CD4-positive, alpha-beta T cell (primary cell): ENCODE data around the gene RAPGEF4. TPM values are rescaled to one million over a fixed set of nuclear protein-coding genes. Genes with fewer than 3 reads are reported as not detected.

Experiments used
- ATAC-seq: fragments of 200-7000 bp; cut with Tn5 transposase; one replicate; pipeline ENCODE4 v1.10.0; 2022; ENCODE audit warnings: mild to moderate bottlenecking; ENCODE audit not compliant: poor library complexity
- CTCF ChIA-PET: fragments of 350-600 bp; sonication (Branson Sonifier 250); formaldehyde crosslinking; loops from one replicate; lab custom pipeline; 2021; ENCODE audit warnings: antibody characterized with exemption, inconsistent platforms; lab: Charles Lee
- POLR2A ChIA-PET: fragments of 350-600 bp; sonication (Branson Sonifier 250); formaldehyde crosslinking; loops from one replicate; lab custom pipeline; 2021; ENCODE audit warnings: antibody characterized with exemption, inconsistent platforms; lab: Charles Lee
- DNase-seq, 14 experiments: peaks; one replicate each; pipeline ENCODE4 v3.0.0-alpha.2; 2013 to 2020; ENCODE audit warnings: mixed read lengths in 2 of 14
- H3K27ac ChIP-seq, 2 donors: one replicate each; pipeline versions ENCODE4 v1.5.1 to v1.7.0; 2013; ENCODE audit warnings: low read length in 2 of 2, low read depth in 1 of 2, mild to moderate bottlenecking in 1 of 2
- H3K27me3 ChIP-seq, 2 experiments: 1 replicate in 1 of 2; 2 replicates in 1 of 2; pipeline versions ENCODE4 v1.6.1 to v1.7.0; 2013; ENCODE audit warnings: low read length in 2 of 2, control low read depth in 1 of 2, mild to moderate bottlenecking in 1 of 2, moderate library complexity in 1 of 2; ENCODE audit not compliant: insufficient read depth in 2 of 2, control insufficient read depth in 1 of 2
- H3K36me3 ChIP-seq: one replicate; pipeline ENCODE4 v1.6.1; 2013; ENCODE audit warnings: low read length, control low read depth; ENCODE audit not compliant: insufficient read depth
- H3K4me1 ChIP-seq: one replicate; pipeline ENCODE4 v1.6.1; 2013; ENCODE audit warnings: low read length, control low read depth; ENCODE audit not compliant: insufficient read depth
- H3K4me3 ChIP-seq: one replicate; pipeline ENCODE4 v1.5.1; 2013; ENCODE audit warnings: mild to moderate bottlenecking, low read length, moderate library complexity
- H3K9me3 ChIP-seq, 2 experiments: 1 replicate in 1 of 2; 2 replicates in 1 of 2; pipeline versions ENCODE4 v1.6.1 to v1.7.0; 2013; ENCODE audit warnings: low read length in 2 of 2, mild to moderate bottlenecking in 2 of 2, control low read depth in 1 of 2, moderate library complexity in 1 of 2; ENCODE audit not compliant: control insufficient read depth in 1 of 2, insufficient read depth in 1 of 2
- H3K27ac Mint-ChIP-seq: one replicate; pipeline ENCODE4 v1.8.0; 2020; ENCODE audit warnings: mixed read lengths
- H3K27me3 Mint-ChIP-seq: one replicate; pipeline ENCODE4 v1.8.0; 2021; ENCODE audit warnings: mixed read lengths
- H3K36me3 Mint-ChIP-seq: one replicate; pipeline ENCODE4 v1.8.0; 2021; ENCODE audit warnings: low read depth, mixed read lengths
- H3K4me1 Mint-ChIP-seq: one replicate; pipeline ENCODE4 v1.8.0; 2021; ENCODE audit warnings: low read depth, mixed read lengths
- H3K4me3 Mint-ChIP-seq: one replicate; pipeline ENCODE4 v1.8.0; 2020; ENCODE audit warnings: mild to moderate bottlenecking, mixed read lengths
- H3K9me3 Mint-ChIP-seq: one replicate; pipeline ENCODE4 v1.8.0; 2020; ENCODE audit warnings: mixed read lengths
- CTCF ChIP-seq: fragments of 200-600 bp; IDR thresholded peaks from one replicate; pipeline ENCODE4 v1.8.0; 2022; ENCODE audit warnings: antibody characterized with exemption, mild to moderate bottlenecking
- intact Hi-C, 2 experiments: fragments of 100-400 bp; cut with DNase I in 1 of 2; cut with micrococcal nuclease in 1 of 2; formaldehyde crosslinking; loops; one replicate each; pipeline versions ENCODE4 v1.15.1 to v1.9.0; 2023 to 2025; cut with DNase I, micrococcal nuclease
- total RNA-seq, 174 experiments: library from RNA in 2 of 174; stranded (reverse) in 2 of 174; gene quantifications; one replicate each; pipeline ENCODE4 v1.2.3 and lab custom pipeline; 2021 to 2026

RAPGEF4 gene
- total RNA-seq, 2 experiments from 2014 or later: 0.69 to 0.73 TPM

DNA sequence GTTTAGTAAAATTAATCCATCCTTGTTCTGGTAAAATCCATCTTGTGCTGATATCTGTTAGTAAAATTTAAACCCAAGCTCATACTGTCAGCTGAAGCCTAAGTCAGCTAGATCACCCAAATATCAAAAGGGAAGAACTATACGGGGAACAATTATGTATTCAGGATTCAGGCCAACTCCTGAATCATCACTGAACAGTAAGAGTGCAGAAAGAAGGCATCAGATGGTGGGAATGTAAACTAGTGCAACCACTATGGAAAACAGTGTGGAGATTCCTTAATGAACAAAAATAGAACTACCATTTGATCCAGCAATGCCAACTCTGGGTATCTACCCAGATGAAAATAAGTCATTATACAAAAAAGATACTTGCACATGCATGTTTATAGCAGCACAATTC is 81.8 kb downstream of the RAPGEF4 start:
- no peaks in the 10 kb centered on the region for H3K36me3 Mint-ChIP-seq
- CTCF ChIA-PET: no interaction called here
- no peak overlapping the region for H3K27ac Mint-ChIP-seq
- Histone ChIP-seq H3K4me1 (no peaks in the 10 kb centered on the region), H3K27me3 (no peaks in the 10 kb centered on the region), H3K36me3 (no peaks in the 10 kb centered on the region), H3K4me3 (no peak overlapping the region), H3K9me3 (no peaks in the 10 kb centered on the region), H3K27ac (no peak overlapping the region)
- no peaks in the 10 kb centered on the region for H3K27me3 Mint-ChIP-seq
- no peaks in the 10 kb centered on the region for H3K9me3 Mint-ChIP-seq
- POLR2A ChIA-PET: no interaction called here
- no peak overlapping the region for H3K4me3 Mint-ChIP-seq
- intact Hi-C loops: no loop called here
- no peak for DNase-seq
- ATAC-seq: no peak
- H3K4me1 Mint-ChIP-seq: no peaks in the 10 kb centered on the region
- no peak for TF ChIP-seq CTCF

DNA sequence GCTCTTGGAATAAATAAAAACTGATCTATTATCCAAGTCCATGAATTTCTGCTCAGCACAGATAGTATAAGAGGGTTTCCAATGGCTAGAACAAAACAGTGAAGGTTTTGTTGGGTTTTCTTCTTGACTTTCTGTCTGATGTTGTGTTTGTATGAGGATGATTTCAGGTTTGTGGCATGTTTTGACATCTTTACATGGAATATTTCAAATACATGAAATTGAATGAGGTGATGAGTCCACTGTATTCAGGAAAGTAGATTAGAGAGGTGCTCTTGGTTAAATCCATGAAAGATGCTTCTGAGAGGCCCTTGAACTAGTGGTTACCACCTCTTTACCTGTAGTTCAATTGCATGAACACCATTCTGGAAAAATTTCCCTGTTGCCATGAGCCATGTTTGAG is 84.3 kb downstream of the RAPGEF4 start:
- Histone ChIP-seq H3K4me1 (no peaks in the 10 kb centered on the region), H3K9me3 (no peaks in the 10 kb centered on the region), H3K4me3 (no peak overlapping the region), H3K27me3 (no peaks in the 10 kb centered on the region), H3K27ac (no peak overlapping the region), H3K36me3 (no peaks in the 10 kb centered on the region)
- no peak for DNase-seq
- ChIA-PET CTCF (no interaction called here), POLR2A (no interaction called here)
- no peaks in the 10 kb centered on the region for H3K27me3 Mint-ChIP-seq
- H3K9me3 Mint-ChIP-seq: no peaks in the 10 kb centered on the region
- intact Hi-C loops: no loop called here
- no peaks in the 10 kb centered on the region for H3K4me1 Mint-ChIP-seq
- no peak for ATAC-seq
- no peak overlapping the region for H3K27ac Mint-ChIP-seq
- H3K36me3 Mint-ChIP-seq: no peaks in the 10 kb centered on the region
- TF ChIP-seq CTCF: no peak
- no peak overlapping the region for H3K4me3 Mint-ChIP-seq

GRCh38 chr2:172821370-172822338 is 86.0 kb downstream of the RAPGEF4 start:
- Histone ChIP-seq H3K36me3 (no peaks in the 10 kb centered on the region), H3K27ac (no peak overlapping the region), H3K9me3 (no peaks in the 10 kb centered on the region), H3K4me1 (no peaks in the 10 kb centered on the region), H3K4me3 (no peak overlapping the region), H3K27me3 (no peaks in the 10 kb centered on the region)
- intact Hi-C loops: no loop called here
- Mint-ChIP-seq H3K27ac (no peak overlapping the region), H3K9me3 (no peaks in the 10 kb centered on the region), H3K36me3 (no peaks in the 10 kb centered on the region), H3K27me3 (no peaks in the 10 kb centered on the region), H3K4me3 (no peak overlapping the region), H3K4me1 (no peaks in the 10 kb centered on the region)
- ChIA-PET CTCF (interaction anchor here (0.6 kb wide), 1 partner anchor 8 kb away, joined by 3 read pairs; no protein-coding TSS in a partner anchor), POLR2A (no interaction called here)
- no peak for ATAC-seq
- TF ChIP-seq CTCF: no peak
- no peak for DNase-seq
